RWPE2 (cell line): ENCODE data around the gene ZNF207.

Experiments
- ATAC-seq: fragments of 200-7000 bp; cut with Tn5 transposase; 3 replicates; pipeline ENCODE4 v1.9.1; 2021; ENCODE audit warnings: low read depth
- DNase-seq: peaks from one replicate; pipeline ENCODE4 v3.0.0-alpha.2; 2020; ENCODE audit warnings: low spot score
- H3K27ac ChIP-seq: fragments of 450-650 bp; 2 replicates; pipeline ENCODE4 v1.5.1; 2017; ENCODE audit warnings: mild to moderate bottlenecking; ENCODE audit not compliant: poor library complexity, severe bottlenecking
- H3K27me3 ChIP-seq: fragments of 250-450 bp; sonication (Bioruptor Pico); 2 replicates; pipeline ENCODE4 v1.5.1; 2021; ENCODE audit warnings: mild to moderate bottlenecking, moderate library complexity; ENCODE audit not compliant: insufficient read depth, poor library complexity, severe bottlenecking
- H3K36me3 ChIP-seq: fragments of 250-450 bp; sonication (Bioruptor Pico); 2 replicates; pipeline ENCODE4 v1.5.1; 2020; ENCODE audit warnings: low read depth, mild to moderate bottlenecking, moderate library complexity
- H3K4me1 ChIP-seq: fragments of 250-450 bp; sonication (Bioruptor Pico); 2 replicates; pipeline ENCODE4 v1.5.1; 2021; ENCODE audit warnings: mild to moderate bottlenecking, moderate library complexity; ENCODE audit not compliant: insufficient read depth, poor library complexity, severe bottlenecking
- H3K4me3 ChIP-seq: fragments of 250-450 bp; sonication (Bioruptor Pico); 2 replicates; pipeline ENCODE4 v1.5.1; 2021; ENCODE audit warnings: mild to moderate bottlenecking, moderate library complexity; ENCODE audit not compliant: severe bottlenecking
- H3K9me3 ChIP-seq: fragments of 250-450 bp; sonication (Bioruptor Pico); 2 replicates; pipeline ENCODE4 v1.5.1; 2021; ENCODE audit warnings: mild to moderate bottlenecking, moderate library complexity; ENCODE audit not compliant: severe bottlenecking
- TF ChIP-seq, protein P1 (sequence below): fragments of 450-650 bp; IDR thresholded peaks from one replicate; pipeline ENCODE4 v1.5.1; 2017; ENCODE audit warnings: mild to moderate bottlenecking, moderate library complexity; ENCODE audit not compliant: poor library complexity, severe bottlenecking

ZNF207 gene

GRCh38 chr17:32323811-32324491, 26.0 kb upstream of the ZNF207 start:
- no peak overlapping the region for H3K27ac ChIP-seq
- H3K36me3 ChIP-seq = no peaks in the 10 kb centered on the region
- TF ChIP-seq, protein P1, sequence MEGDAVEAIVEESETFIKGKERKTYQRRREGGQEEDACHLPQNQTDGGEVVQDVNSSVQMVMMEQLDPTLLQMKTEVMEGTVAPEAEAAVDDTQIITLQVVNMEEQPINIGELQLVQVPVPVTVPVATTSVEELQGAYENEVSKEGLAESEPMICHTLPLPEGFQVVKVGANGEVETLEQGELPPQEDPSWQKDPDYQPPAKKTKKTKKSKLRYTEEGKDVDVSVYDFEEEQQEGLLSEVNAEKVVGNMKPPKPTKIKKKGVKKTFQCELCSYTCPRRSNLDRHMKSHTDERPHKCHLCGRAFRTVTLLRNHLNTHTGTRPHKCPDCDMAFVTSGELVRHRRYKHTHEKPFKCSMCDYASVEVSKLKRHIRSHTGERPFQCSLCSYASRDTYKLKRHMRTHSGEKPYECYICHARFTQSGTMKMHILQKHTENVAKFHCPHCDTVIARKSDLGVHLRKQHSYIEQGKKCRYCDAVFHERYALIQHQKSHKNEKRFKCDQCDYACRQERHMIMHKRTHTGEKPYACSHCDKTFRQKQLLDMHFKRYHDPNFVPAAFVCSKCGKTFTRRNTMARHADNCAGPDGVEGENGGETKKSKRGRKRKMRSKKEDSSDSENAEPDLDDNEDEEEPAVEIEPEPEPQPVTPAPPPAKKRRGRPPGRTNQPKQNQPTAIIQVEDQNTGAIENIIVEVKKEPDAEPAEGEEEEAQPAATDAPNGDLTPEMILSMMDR = no peak
- no peak overlapping the region for H3K4me3 ChIP-seq
- DNase-seq (no peak), ATAC-seq (peak; percentile 53; the same call in 2 of the 3 replicates)
- H3K27me3 ChIP-seq = no peaks in the 10 kb centered on the region
- no peaks in the 10 kb centered on the region for H3K9me3 ChIP-seq
- H3K4me1 ChIP-seq = no peaks in the 10 kb centered on the region

DNA sequence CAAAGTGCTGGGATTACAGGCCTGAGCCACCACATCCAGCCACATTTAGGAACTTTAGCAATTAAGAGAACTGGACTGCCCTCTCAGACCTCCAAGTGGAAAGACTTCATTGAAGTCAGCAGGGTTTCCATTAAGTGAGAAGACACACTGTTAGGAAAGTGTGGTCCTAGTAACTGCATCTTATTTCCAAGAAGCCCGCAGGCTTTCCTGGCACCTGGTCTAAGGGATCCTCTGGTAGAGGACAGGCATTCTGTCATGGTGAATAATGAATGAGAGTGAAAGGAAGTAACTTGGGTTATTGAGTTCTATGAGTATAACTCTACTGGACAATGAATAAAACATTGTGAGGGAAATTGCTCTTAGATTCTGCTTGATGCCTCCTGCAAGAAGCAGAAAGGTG, 22.0 kb upstream of the ZNF207 start:
- H3K36me3 ChIP-seq = peaks cover 12% of the 10 kb centered on the region
- no peaks in the 10 kb centered on the region for H3K9me3 ChIP-seq
- ATAC-seq = no peak
- H3K4me1 ChIP-seq = no peaks in the 10 kb centered on the region
- H3K27me3 ChIP-seq = no peaks in the 10 kb centered on the region
- no peak overlapping the region for H3K4me3 ChIP-seq
- no peak overlapping the region for H3K27ac ChIP-seq
- DNase-seq = no peak
- TF ChIP-seq, protein P1 = no peak

DNA sequence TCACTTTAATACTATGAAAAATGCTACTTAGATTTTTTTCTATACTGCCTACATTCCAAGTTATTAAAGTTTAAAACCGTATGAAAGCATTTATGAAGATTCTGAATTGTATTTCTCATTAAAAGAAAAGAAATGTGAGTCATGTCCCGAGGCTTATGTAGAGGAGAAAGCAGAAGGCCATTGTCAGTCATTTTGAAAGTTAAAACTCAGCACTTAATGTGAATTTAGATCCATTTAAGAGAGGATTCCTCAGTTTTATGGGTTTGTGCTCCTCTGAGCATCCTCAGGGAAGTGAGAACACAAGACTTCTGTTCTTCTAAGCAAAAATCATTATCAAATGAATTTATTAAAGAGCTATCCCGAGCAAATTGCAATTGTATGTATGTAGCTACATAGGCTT, 19.8 kb upstream of the ZNF207 start:
- H3K27me3 ChIP-seq = no peaks in the 10 kb centered on the region
- no peaks in the 10 kb centered on the region for H3K4me1 ChIP-seq
- peaks cover 35% of the 10 kb centered on the region for H3K36me3 ChIP-seq
- ATAC-seq (no peak), DNase-seq (no peak)
- H3K9me3 ChIP-seq = no peaks in the 10 kb centered on the region
- no peak overlapping the region for H3K4me3 ChIP-seq
- TF ChIP-seq, protein P1 = no peak
- no peak overlapping the region for H3K27ac ChIP-seq

DNA sequence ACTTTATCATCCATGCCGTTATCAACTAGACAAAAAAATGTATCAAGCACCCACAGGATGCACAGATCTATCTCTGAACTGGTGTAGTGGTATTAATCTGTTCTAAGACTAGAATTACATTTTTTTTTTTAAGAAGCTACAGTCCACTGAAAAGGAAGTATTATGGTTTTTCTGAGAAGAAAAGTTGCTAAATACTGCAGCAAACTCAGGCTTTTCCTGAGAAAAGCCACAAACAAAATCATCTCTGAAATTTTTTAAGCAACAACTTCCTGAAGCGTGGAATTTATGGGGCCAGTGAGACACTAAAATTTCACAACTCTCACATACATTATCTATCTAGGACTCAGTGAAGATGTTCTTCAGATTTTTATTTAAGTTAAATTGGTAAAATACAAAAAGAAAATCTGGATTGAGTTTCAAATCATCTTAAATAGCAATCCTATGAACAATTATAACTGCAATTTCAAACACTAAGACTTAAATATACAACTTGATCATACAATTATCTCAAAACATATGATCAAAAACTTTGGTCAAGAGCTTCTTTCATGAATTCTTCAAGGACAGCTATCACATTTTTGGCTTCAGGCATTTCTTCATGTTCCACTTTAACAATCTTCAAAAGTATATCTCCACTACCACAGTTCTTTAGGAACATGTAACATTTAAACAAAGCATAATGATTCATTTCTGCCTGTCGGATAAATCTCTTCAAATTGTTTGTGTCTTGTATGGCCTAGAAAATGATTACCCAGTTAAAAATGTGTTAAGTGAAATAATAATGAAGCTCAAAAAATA, 18.5 kb upstream of the ZNF207 start:
- no peak for ATAC-seq
- TF ChIP-seq, protein P1 = no peak

GRCh38 chr17:32333187-32333586, 16.8 kb upstream of the ZNF207 start:
- no peak overlapping the region for H3K4me3 ChIP-seq
- no peaks in the 10 kb centered on the region for H3K4me1 ChIP-seq
- no peaks in the 10 kb centered on the region for H3K27me3 ChIP-seq
- H3K27ac ChIP-seq = no peak overlapping the region
- ATAC-seq (no peak), DNase-seq (no peak)
- H3K36me3 ChIP-seq = peaks cover 57% of the 10 kb centered on the region
- TF ChIP-seq, protein P1 = no peak
- no peaks in the 10 kb centered on the region for H3K9me3 ChIP-seq

More for the DNA sequence above, 18.5 kb upstream of the ZNF207 start:
- H3K4me3 ChIP-seq = no peak overlapping the region
- H3K36me3 ChIP-seq = peaks cover 43% of the 10 kb centered on the region
- DNase-seq = no peak
- H3K27ac ChIP-seq = no peak overlapping the region
- no peaks in the 10 kb centered on the region for H3K27me3 ChIP-seq
- H3K9me3 ChIP-seq = no peaks in the 10 kb centered on the region
- H3K4me1 ChIP-seq = no peaks in the 10 kb centered on the region
